Adipocyte (in vitro differentiated cells): ENCODE results near the gene CSF3R.

Source experiments
- DNase-seq: peaks from one replicate; pipeline ENCODE4 v3.0.0-alpha.2; 2015; ENCODE audit warnings: low read depth
- H3K27me3 ChIP-seq: replicated peaks from 2 replicates; pipeline ENCODE4 v1.7.0; 2013; ENCODE audit warnings: mild to moderate bottlenecking, low read length, moderate library complexity; ENCODE audit not compliant: control insufficient read depth, insufficient read depth
- H3K36me3 ChIP-seq: 2 replicates; pipeline ENCODE4 v1.7.0; 2013; ENCODE audit warnings: low read length, mild to moderate bottlenecking, moderate library complexity; ENCODE audit not compliant: control insufficient read depth, insufficient read depth, severe bottlenecking
- H3K4me1 ChIP-seq: 2 replicates; pipeline ENCODE4 v1.7.0; 2013; ENCODE audit warnings: mild to moderate bottlenecking, low read length, moderate library complexity; ENCODE audit not compliant: control insufficient read depth, insufficient read depth
- H3K4me3 ChIP-seq: 2 replicates; pipeline ENCODE4 v1.7.0; 2013; ENCODE audit warnings: mild to moderate bottlenecking, low read length, moderate library complexity
- H3K9ac ChIP-seq: 2 replicates; pipeline ENCODE4 v1.7.0; 2013; ENCODE audit warnings: mild to moderate bottlenecking, low read length, moderate library complexity
- H3K9me3 ChIP-seq: 2 replicates; pipeline ENCODE4 v1.7.0; 2013; ENCODE audit warnings: mild to moderate bottlenecking, low read length, moderate library complexity; ENCODE audit not compliant: control insufficient read depth

Gene CSF3R

DNA sequence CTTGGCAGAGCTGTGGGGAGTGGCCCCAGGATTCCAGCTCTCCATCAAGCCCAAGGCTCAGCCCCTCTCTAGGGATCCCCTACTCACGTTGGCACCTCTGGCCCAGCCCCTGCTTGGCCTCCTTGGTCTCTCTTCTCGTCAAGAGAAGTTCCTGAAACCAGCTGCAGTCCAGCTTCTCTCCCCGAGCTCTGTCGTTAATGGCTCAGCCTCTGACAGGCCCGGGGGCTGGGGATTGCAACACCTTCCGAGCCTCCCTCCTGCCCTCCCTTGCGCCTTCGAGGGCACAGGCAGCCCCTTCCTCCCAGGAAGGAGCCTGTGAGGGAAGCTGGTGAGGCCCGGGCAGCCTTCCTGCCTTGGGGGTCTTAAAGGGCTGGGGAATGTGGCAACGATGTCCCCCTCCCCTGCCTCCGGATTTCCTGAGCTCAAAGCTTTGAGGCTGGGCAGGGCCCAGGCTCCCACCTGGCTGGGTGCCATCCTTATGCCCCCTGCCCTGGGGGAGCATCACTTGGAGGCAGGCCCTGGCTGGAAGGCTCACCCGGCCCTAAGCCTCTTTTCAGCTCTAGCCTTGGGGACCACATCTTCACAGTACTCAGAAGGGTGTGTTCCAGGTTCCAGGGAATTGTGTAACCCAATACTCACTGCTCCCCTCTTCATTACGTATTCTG is at the start of gene CSF3R:
Gene CSF3R, minus strand, starts transcription at position 190 of the 665 bp plus-strand sequence. CDS start 3,417 bp downstream, outside the sequence.
- peaks cover 63% of the 10 kb centered on the region for H3K27me3 ChIP-seq
- peak; percentile 43 for DNase-seq
- H3K36me3 ChIP-seq = no peaks in the 10 kb centered on the region

DNA sequence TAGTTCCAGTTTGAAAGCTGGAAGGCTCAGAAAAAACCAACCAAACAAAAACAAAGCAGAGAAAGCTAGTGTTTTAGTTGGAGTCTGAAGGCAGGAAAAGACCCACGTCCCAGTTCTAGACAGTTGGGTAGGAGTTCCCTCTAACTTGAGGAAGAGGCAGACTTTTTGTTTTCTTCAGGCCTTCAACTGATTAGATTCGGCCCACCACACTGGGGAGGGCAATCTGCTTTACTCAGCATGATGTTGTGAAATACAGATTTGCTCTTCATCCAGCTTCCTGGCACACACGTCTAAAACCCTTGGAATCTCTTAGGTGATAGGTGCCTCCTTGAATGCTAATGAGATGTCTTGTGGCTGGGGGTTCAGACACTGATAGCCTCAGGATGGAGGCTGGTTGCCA is 49.1 kb upstream of the CSF3R start:
- no peaks in the 10 kb centered on the region for H3K4me1 ChIP-seq
- peaks cover 46% of the 10 kb centered on the region for H3K27me3 ChIP-seq
- no peak overlapping the region for H3K4me3 ChIP-seq
- no peaks in the 10 kb centered on the region for H3K36me3 ChIP-seq
- no peak for DNase-seq
- H3K9ac ChIP-seq = no peak overlapping the region
- H3K9me3 ChIP-seq = peaks cover 23% of the 10 kb centered on the region

More for the DNA sequence above, at the start of gene CSF3R:
- H3K4me1 ChIP-seq = peaks cover 7% of the 10 kb centered on the region
- no peaks in the 10 kb centered on the region for H3K9me3 ChIP-seq
- no peak within 1 kb of the TSS for H3K4me3 ChIP-seq
- H3K9ac ChIP-seq = no peak within 1 kb of the TSS

DNA sequence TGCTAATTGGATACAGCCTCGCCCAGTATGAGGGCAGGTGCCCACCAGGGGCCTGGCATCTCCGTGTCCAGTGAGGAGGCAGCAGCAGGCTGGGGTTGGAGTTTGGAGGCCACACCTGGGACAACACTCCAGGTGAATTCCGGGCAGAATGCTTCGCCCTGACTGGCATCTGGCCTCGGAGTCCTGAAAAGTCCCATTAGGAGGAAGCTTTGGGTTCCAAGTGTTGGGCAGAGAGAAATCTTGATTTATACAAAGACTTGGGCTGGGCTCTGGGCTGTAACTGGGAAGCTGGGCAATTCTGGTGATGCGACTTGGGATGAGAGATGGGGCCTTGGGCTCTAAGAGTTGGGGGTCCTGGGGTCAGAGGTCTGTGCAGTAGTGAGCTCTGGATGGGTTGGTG is 48.1 kb upstream of the CSF3R start:
- H3K9ac ChIP-seq = no peak overlapping the region
- peaks cover 23% of the 10 kb centered on the region for H3K9me3 ChIP-seq
- H3K4me3 ChIP-seq = no peak overlapping the region
- no peak for DNase-seq
- no peaks in the 10 kb centered on the region for H3K36me3 ChIP-seq
- peaks cover 40% of the 10 kb centered on the region for H3K27me3 ChIP-seq
- H3K4me1 ChIP-seq = no peaks in the 10 kb centered on the region

DNA sequence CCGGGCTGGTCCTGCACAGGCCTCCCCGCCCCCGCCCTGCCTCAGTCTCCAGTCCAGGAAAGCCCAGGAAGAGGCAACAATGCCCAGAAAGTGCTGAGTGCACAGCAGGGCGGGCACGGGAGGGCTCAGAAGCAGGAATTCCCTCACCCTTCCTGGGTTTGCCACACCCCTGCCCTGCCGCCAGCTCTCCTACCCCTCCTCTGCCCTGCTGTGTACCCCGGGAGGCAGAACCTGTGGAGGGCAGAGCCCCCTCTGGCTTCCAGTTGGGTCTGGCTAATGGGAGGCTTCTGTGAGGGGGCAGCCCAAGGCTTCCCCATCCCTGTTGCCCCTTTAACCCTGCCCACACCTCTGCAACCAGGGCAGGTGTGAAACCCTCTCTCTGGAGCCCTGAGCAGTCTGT is 47.5 kb upstream of the CSF3R start:
- no peaks in the 10 kb centered on the region for H3K4me1 ChIP-seq
- H3K9ac ChIP-seq = no peak overlapping the region

DNA sequence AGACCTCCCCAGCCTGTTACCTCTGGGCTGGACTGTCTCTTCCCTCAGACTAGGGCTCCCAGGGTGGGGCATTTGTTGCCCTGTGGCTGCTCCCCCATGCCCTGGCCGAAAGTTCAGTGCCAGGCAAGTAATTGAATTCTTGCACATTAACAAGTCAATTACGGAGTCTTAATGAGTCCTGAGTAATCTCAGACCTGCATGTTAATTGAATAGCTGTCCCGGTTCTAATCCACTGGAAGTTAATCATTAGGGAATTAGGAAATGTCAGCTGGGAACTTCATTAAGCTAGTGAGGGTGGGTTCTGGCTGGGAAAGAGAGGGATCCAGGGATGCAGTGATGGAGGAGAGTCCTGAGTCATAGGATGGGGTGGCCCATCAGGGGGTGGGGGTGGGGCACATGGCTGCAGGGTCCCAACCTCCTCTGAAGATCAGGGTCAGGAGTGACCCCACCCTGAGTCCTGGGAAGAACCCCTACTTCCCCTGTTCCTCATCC is 47.1 kb upstream of the CSF3R start:
- H3K9ac ChIP-seq = no peak overlapping the region
- H3K9me3 ChIP-seq = peaks cover 23% of the 10 kb centered on the region
- H3K27me3 ChIP-seq = peaks cover 40% of the 10 kb centered on the region
- DNase-seq = no peak
- no peaks in the 10 kb centered on the region for H3K36me3 ChIP-seq
- no peaks in the 10 kb centered on the region for H3K4me1 ChIP-seq
- H3K4me3 ChIP-seq = no peak overlapping the region

More for the DNA sequence above, 47.5 kb upstream of the CSF3R start:
- no peak overlapping the region for H3K4me3 ChIP-seq
- H3K27me3 ChIP-seq = peaks cover 43% of the 10 kb centered on the region
- no peaks in the 10 kb centered on the region for H3K36me3 ChIP-seq
- H3K9me3 ChIP-seq = peaks cover 23% of the 10 kb centered on the region
- DNase-seq = no peak

DNA sequence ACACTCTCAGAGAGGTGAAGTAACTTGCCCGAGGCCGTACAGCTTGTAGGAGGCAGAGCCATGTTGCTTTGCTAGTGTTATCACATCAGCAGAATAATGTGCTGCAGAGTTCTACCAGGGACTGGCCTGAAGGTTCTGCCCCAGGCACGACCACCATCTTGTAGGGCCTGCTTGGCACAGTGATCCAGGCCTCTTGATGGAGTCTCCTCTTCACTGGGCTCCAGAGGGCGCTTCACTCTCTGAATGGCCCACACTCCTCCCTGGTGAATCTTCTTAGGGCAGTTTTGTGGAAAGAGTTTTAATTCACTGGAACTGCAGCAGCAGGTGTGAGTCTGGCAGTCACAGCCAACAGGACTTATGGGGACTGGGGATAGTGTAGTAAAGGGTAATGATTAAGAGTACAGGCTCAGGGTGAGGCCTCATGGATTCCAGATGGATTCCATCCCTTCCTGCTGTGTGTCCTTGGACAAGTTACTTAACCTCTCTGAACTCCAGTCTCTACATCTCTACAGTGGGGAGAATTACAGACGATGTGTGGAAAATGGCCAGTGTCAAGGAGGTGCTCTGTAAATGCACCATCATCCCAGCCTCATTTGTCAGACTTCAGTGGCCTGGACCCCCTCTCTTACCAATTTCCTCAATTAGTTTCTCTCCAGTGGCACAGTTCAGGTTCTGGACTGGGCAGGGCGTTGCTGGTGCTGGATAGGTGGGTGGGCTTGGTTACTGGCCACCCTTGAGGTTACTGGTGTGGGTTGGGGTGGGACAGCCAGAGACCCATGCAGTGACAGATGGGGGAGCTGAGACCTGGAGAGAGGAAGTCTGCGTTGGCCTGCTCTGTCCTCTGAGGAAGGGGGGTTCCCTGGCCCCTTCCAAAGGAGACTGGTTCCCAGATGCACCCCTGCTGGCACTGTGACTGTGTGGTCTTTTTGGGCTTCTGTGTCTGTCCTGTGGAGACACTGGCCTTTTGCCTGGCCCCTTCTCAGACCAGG is 45.9 kb upstream of the CSF3R start:
- H3K4me1 ChIP-seq = no peaks in the 10 kb centered on the region
- H3K36me3 ChIP-seq = no peaks in the 10 kb centered on the region
- H3K9ac ChIP-seq = no peak overlapping the region
- peaks cover 47% of the 10 kb centered on the region for H3K27me3 ChIP-seq
- H3K9me3 ChIP-seq = peaks cover 20% of the 10 kb centered on the region
- DNase-seq = no peak
- H3K4me3 ChIP-seq = no peak overlapping the region

DNA sequence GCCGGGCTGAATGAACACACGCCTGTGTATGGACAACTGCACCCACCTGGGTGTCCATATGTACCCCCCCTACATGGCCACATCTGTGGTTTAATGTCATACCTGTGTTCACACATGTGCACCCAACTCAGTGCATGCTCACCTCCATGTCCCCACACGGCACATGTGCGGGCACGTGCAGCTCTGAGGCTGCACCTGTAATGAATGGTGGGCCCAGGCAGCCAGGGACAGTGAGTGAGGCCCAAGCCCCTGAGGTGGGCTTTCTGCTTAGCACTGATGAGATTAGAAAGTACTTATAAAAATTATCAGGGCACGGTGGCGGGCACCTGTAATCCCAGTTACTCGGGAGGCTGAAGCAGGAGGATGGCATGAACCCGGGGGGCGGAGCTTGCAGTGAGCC is 42.5 kb upstream of the CSF3R start:
- Histone ChIP-seq H3K4me1 (no peaks in the 10 kb centered on the region), H3K36me3 (no peaks in the 10 kb centered on the region)
- DNase-seq = no peak

DNA sequence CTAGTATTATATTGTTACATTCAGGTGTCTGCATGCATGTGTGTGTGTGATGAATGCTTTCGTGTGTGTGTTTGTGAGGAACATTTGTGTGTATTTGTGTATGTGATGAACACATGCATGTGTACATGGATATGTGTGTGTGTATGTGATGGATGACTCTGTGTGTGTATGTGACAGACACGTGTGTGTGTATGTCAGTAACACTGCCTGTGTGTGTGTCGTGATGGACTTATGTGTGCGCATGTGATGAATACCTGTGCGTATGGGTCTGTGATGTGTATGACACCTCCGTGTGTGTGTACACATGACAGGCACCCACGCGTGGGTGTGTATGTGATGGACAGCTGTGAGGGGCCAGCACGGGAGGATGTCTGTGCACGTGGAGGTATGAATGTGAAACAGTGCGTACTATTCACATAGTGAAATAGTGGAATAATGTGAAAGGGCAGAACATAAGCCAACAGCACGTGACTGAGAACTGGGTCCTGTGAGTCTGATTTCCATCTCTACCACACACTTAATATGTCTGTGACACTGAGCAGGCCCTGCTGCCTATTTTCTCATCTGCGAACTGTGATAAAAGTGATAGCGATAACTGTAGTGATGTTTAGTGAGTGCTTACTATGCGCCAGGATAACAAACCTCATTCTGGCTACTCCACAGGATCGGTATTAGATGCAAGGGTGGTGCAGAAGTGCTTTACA is 41.8 kb upstream of the CSF3R start:
- DNase-seq = no peak
- Histone ChIP-seq H3K9ac (no peak overlapping the region), H3K9me3 (no peaks in the 10 kb centered on the region), H3K36me3 (no peaks in the 10 kb centered on the region), H3K4me1 (no peaks in the 10 kb centered on the region), H3K4me3 (no peak overlapping the region), H3K27me3 (peaks cover 33% of the 10 kb centered on the region)

More for the DNA sequence above, 42.5 kb upstream of the CSF3R start:
- H3K4me3 ChIP-seq = no peak overlapping the region
- no peaks in the 10 kb centered on the region for H3K9me3 ChIP-seq
- H3K9ac ChIP-seq = no peak overlapping the region
- peaks cover 34% of the 10 kb centered on the region for H3K27me3 ChIP-seq

DNA sequence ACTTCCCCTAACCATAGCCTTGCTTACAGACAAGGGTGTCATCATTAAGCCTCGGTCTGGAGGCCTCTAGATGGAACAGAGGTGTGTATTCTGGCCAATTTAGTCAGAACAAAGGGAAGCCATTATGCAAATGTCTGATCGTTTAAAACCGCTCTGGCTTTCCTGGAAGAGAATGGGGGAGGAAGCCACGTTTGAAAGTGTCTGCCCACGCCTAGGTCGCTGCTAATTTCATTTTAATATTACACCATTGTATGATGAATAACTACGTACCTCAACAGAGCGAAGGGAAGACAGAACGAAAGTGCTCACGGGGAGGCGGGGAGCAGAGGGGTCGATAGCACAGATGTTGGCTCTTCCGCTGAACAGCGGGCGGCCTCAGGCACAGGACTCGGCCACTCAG is 41.1 kb upstream of the CSF3R start:
- H3K36me3 ChIP-seq = no peaks in the 10 kb centered on the region
- no peak for DNase-seq
- H3K9ac ChIP-seq = no peak overlapping the region
- no peak overlapping the region for H3K4me3 ChIP-seq
- no peaks in the 10 kb centered on the region for H3K4me1 ChIP-seq
- H3K9me3 ChIP-seq = no peaks in the 10 kb centered on the region
- H3K27me3 ChIP-seq = peaks cover 29% of the 10 kb centered on the region

DNA sequence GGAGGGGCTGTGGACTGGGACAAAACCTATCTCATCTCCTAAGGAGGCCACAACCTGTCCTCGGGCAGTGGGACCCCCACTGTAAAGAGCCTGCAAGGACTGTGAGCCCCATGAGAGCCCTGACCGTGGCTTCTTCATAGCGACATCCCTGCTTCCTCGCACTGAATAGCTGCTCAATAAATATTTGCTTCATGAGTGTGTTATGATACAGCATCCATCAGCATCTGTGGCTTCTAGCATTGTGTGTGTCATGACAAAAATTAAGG is 40.5 kb upstream of the CSF3R start:
- Histone ChIP-seq H3K9me3 (no peaks in the 10 kb centered on the region), H3K4me1 (no peaks in the 10 kb centered on the region), H3K27me3 (peaks cover 26% of the 10 kb centered on the region), H3K4me3 (no peak overlapping the region), H3K9ac (no peak overlapping the region), H3K36me3 (no peaks in the 10 kb centered on the region)
- no peak for DNase-seq
